ENCODE results near the gene CERKL.

The CERKL gene

DNA sequence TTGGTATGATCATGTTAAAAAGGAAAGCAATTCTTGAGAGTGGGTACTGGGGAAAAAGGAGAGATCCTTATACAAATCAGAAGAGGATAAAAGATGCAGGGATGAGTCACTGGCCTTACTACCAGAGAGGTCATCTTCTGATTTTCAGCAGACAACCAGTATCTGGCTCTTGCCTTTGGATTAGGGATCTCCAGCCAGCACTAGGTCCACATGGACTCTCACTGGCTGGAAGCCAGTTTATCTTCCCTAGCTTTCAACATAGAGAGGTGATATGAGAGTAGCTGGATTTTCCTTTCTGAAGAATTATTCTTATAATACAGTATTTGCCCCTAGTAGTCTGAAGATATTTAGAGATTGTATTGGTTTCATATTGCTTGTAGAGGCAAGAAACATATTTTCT lies 30.2 kb downstream of the CERKL start:
- peak; percentile 10 for DNase-seq (ENCODE audit: low read depth)

- no peak for DNase-seq (ENCODE audit: low read depth)
Measured at GRCh38 chr2:181623159-181623558, 33.7 kb downstream of the CERKL start.

DNA sequence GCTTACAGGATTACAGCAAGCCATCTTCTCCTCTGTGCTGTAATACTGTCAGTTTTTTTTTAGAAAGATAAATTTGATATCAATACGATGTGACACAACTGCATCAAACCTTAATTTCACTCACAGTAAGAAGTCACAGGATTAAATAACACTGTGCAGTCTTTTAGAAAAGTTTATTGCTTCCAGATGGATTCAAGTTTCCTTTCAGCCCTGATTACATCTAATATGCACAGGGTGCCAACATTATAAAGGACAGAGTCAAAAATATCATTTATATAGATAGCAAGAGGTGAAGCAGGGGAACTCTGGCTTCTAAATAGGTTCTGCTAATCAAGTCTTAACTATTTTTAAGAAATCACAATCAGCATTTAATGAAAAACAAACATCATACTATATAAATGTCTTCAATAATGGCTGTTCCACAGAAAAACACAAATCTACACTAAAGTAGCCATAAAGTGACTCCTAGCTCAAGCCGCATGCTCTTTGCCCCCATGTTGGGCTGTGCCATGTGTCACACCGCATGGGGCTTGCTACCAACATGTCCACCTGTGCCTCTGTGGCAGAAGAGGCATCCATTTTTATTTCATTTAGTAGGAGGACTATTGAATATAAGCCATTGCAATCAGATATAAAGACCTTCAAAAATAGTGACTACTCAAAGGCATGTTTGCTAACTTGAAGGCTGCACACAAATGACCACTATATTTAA lies 35.0 kb downstream of the CERKL start:
- no peak for DNase-seq (ENCODE audit: low read depth)

DNA sequence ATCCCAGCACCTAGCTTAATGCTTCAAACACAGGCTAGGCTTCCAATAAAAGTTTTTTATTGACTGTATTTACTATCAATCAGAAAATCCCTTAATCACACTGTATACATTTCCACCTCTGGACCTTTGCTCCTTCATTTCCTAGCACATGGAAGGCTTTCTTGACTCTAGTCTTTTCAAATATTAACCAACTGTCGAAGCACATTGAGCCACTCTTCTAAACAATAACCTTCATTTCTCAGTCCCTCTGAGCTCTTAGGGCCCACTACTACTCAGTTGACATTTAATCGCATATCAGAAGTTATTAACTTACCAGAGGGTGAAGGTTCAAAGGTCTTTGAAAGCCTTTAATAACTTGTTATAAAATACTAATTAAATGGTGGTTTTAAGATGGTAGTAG lies 37.4 kb downstream of the CERKL start:
- DNase-seq (ENCODE audit: low read depth) = no peak

DNA sequence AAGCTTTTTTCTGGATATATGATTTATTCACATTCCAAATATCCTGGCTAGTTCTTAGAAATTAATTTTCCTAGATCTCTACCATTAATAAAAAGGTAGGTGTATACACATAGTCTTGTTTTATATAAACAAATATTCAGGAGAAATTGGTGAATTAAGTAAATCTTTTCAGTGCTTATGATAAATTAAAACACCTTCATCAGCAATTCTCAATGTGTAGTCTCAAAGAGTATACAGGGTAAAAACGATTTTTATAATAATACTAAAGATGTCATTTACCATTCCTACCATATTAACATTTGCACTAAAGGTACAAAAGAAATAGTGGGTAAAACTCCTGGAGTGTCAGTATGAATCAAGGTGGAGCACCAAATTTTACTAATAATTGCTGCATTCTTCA lies 40.2 kb downstream of the CERKL start:
- DNase-seq (ENCODE audit: low read depth) = no peak

DNA sequence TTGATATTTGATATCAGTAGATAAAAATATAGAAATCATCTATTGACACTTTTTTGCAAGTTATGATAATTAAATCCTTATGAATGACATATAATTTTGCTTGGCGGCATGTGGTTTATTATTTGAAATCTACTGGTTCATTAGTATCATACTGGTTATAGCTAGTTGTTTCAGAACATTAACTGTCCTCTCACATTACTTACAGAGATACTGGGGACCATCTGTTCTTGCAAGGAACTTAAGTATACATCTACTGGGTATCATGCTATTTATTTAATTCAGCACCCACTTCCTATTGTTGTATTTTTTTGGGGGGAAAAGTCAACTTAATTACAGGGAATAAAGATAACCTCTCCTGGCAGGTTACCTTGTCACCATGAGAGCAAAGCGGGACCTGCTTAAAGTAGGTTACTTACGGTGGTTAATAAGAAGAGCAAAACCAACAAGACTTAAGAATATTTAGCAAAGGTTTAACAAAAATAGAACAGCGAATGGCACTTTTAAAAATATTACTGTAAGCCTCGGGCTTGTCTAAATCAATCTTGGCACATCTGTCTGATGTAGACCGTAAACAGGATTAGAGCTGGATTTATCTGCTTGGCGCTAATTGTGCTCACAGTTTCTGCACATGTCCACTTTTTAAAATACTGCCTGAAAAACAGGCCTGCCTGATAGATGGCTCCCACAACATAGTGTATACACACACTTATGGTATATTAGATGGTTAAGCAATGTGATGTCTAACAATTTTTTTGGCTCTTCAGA lies 41.8 kb downstream of the CERKL start:
- no peak for DNase-seq (ENCODE audit: low read depth)

- DNase-seq (ENCODE audit: low read depth) = no peak
Measured at GRCh38 chr2:181613241-181613640, 43.7 kb downstream of the CERKL start.

DNA sequence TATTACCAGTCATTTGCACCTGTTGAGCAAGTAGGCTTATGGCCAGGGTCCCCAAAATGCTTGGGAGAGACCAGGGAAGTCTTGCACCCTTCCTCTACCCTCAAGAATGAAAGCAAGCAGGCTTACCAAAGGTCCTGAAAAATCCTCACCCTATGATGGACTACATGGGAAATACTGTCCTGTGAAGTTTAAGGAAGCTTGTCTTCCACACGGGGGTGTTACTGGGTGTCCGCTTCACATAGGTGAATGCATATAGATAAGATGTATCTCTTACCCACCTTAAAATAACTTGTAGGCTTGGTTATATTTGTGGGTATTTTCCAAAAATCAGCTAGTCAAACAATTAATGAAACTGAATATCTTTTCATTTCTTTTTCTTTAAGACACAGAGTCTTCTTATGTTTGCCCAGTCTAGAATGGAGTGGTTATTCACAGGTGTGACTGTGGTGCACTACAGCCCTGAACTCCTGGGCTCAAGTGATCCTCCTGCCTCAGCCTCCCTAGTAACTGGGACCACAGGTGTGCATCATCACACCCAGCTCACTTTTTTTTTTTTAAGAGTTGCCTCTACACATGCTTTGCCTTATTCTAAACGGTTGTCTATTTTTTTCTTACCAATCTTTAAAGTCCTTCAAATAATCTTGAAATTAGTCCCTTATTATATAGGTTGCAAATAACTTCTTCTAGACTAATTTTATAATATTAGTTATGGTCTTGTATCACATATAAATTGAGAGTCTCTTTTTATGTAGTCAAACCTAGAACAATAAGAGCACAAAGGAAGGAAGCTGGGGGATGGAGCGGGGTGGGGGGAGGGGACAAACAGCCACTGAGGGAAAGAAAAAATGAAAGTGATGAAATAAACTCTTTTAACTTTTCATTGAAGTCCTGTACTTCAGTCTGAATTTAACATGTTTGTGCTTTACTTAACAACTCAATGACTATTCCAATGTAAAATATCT lies 49.0 kb downstream of the CERKL start:
- DNase-seq (ENCODE audit: low read depth) = no peak

DNA sequence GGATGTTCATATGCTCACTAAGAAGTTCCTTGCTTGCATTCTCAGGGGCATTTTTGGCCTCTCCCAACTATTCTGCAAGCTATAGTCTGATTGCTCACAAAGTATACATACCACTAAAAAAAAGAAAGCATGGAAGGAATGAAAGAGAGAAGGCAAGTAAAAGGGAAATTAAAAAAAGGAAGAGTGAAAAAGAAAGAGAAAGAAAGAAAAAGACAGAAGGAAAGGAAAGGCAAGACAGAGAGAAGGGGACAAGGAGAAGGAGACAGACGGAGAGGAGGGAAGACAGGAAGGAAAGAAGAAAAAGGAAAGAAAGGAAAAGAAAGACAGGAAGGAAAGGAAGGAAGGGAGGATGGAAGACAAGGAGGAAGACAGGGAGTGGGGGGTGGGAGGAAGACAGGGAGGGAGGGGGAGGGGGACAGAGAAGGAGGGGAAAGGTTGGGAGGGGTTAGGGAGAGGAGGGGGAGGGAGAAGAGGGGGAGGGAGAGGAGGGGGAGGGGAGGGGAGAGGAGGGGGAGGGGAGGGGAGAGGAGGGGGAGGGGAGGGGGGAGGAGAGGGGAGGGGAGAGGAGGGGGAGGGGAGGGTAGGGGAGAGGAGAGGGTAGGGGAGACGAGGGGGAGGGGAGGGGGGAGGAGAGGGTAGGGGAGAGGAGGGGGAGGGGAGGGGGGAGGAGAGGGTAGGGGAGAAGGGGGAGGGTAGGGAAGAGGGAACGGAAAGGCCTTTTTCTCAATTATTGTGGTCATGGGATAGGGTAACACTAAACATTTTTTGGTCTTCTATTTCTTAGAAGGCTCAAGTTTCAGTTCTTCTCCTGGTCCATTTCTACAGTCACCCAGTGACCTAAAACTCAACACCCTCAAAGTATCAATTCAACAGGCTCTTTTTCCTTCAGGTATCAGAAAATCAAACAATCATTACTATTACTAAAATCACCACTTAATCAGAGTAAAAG lies 50.7 kb downstream of the CERKL start:
- no peak for DNase-seq (ENCODE audit: low read depth)

GRCh38 chr2:181602017-181602416 lies 54.9 kb downstream of the CERKL start:
- DNase-seq (ENCODE audit: low read depth) = no peak

- no peak for DNase-seq (ENCODE audit: low read depth)
Measured at GRCh38 chr2:181596556-181596955, 60.3 kb downstream of the CERKL start.

DNA sequence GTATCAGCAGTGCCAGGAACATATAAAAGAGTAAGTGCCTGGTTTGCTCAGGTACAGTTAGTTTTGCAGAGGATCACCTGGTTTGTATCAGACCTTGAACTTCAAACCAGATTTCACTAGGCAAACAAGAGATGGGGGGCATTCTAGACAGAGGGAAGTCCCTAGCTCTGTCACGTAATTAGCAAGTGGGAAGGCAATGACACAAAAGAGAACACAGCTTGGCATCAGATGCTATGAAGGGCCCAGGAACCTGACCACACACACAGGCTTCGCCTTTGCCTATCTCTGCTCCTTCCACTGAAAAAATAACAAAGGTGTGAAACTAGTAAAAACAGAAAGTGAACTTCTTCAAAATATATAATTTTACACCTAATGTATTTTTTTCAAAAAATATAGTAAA lies 62.6 kb downstream of the CERKL start:
- DNase-seq (ENCODE audit: low read depth) = no peak

GRCh38 chr2:181589779-181590178 lies 67.1 kb downstream of the CERKL start:
- no peak for DNase-seq (ENCODE audit: low read depth)

DNA sequence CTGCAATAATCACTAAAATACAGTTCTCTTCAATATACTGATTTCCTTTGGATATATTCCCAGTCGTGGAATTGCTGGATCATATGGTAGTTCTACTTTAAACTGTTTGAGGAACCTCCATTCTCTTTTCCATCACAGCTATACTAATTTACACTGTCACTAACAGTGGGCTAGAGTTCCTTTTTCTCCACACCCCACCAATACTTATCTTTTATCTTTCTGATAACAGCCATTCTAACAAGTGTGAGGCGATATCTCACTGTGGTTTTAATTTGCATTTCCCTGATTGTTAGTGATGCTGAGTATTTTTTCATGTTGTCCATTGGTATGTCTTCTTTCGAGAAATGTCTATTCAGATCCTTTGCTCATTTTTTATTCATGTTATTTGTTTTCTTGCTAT lies 68.4 kb downstream of the CERKL start:
- no peak for DNase-seq (ENCODE audit: low read depth)

- peak; percentile 1 for DNase-seq (ENCODE audit: low read depth)
Measured at GRCh38 chr2:181586569-181587081, 70.3 kb downstream of the CERKL start.

DNA sequence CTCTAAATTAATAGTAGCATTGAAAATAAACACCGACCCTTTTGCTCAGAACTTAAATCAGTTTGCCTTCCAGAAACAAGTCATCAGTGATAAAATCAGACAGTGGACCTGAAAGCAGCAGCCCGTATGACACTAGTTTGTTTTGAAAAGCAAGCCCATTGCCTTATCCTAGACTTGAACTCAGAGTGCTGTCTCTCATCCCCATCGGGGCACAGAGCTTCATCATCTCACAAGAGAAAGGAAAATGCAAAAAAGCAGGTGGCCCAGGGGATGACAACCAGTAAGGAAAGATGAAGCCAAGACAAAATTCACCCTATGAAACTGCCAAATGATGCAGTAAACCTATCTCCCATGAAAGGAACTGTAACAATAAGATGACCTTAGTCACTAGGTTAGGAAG lies 71.2 kb downstream of the CERKL start:
- DNase-seq (ENCODE audit: low read depth) = no peak

- no peak for DNase-seq (ENCODE audit: low read depth)
Measured at GRCh38 chr2:181581534-181581933, 75.4 kb downstream of the CERKL start.

DNA sequence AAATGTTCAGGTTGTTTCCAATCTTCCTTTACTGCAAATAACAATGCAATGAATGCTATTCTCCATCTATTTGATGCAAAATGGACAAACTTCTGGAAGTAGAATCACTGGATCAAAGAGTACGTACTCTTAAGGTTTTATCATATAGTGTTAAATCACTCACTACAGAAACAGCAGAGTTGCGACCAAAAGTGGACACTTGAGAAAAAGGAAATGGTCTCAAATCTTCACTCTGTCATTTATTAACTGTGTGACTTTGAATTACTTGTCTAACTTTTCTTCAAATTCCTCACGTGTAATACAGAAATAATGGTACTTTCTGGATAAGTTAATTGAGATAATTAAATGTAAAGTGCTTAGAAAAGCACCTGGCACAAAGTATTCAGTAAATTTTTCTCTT lies 78.1 kb downstream of the CERKL start:
- DNase-seq (ENCODE audit: low read depth) = no peak

GRCh38 chr2:181576431-181576830 lies 80.5 kb downstream of the CERKL start:
- DNase-seq (ENCODE audit: low read depth) = no peak

GRCh38 chr2:181575650-181576025 lies 81.3 kb downstream of the CERKL start:
- DNase-seq (ENCODE audit: low read depth) = no peak

GRCh38 chr2:181575024-181575649 lies 81.8 kb downstream of the CERKL start:
- no peak for DNase-seq (ENCODE audit: low read depth)
